ENCODE measurements around the gene ERICH4.
"Not testable (repeated sequence)": the region's sequence is repeated elsewhere in the genome, so short reads cannot be mapped to it uniquely, and the experiment has no call there.

The ERICH4 gene

GRCh38 chr19:41463257-41464256 is 20.6 kb downstream of the ERICH4 start:
- not testable (repeated sequence) for H3K27me3 ChIP-seq (ENCODE audit: insufficient read depth, low read length); H3K9me3 ChIP-seq (ENCODE audit: low read length); H2AFZ ChIP-seq (ENCODE audit: low read length); H3K9ac ChIP-seq (ENCODE audit: low read length); H3F3A ChIP-seq (ENCODE audit: insufficient read depth, low read length); H3K79me2 ChIP-seq (ENCODE audit: insufficient read depth, low read length); H3K4me3 ChIP-seq (ENCODE audit: low read depth, low read length, poor library complexity, severe bottlenecking); H3K9me2 ChIP-seq (ENCODE audit: low read depth, low read length); H4K20me1 ChIP-seq (ENCODE audit: insufficient read depth, low read length); H3K36me3 ChIP-seq (ENCODE audit: insufficient read depth, low read length)
- peak; percentile 7; the same call in 1 of the 2 replicates for TF ChIP-seq CTCF (IDR thresholded peaks at IDR 0.05; ENCODE audit: low read length)
- peak overlapping the region; percentile 51; the same call in 1 of the 2 replicates for H3K4me2 ChIP-seq (ENCODE audit: low read length)
- peak overlapping the region; percentile 39 for H3K27ac ChIP-seq (ENCODE audit: low read depth, low read length, poor library complexity, severe bottlenecking)
- H3K4me1 ChIP-seq (ENCODE audit: insufficient read depth, low read length, severe bottlenecking): peaks cover 11% of the 10 kb centered on the region

GRCh38 chr19:41476583-41476982 is 33.6 kb downstream of the ERICH4 start:
- Histone ChIP-seq H3K36me3 (ENCODE audit: insufficient read depth, low read length) (no peaks in the 10 kb centered on the region), H3K27me3 (ENCODE audit: insufficient read depth, low read length) (peaks cover 4% of the 10 kb centered on the region), H3K9ac (ENCODE audit: low read length) (no peak overlapping the region), H4K20me1 (ENCODE audit: insufficient read depth, low read length) (no peaks in the 10 kb centered on the region), H3K27ac (ENCODE audit: low read depth, low read length, poor library complexity, severe bottlenecking) (no peak overlapping the region), H2AFZ (ENCODE audit: low read length) (no peak overlapping the region), H3K4me3 (ENCODE audit: low read depth, low read length, poor library complexity, severe bottlenecking) (no peak overlapping the region), H3K9me3 (ENCODE audit: low read length) (no peaks in the 10 kb centered on the region), H3K4me1 (ENCODE audit: insufficient read depth, low read length, severe bottlenecking) (no peaks in the 10 kb centered on the region), H3F3A (ENCODE audit: insufficient read depth, low read length) (no peaks in the 10 kb centered on the region), H3K9me2 (ENCODE audit: low read depth, low read length) (no peaks in the 10 kb centered on the region), H3K4me2 (ENCODE audit: low read length) (no peak overlapping the region), H3K79me2 (ENCODE audit: insufficient read depth, low read length) (no peaks in the 10 kb centered on the region)
- TF ChIP-seq EZH2 (IDR thresholded peaks at IDR 0.05; ENCODE audit: borderline replicate concordance, low read length): no peak
- TF ChIP-seq CTCF (IDR thresholded peaks at IDR 0.05; ENCODE audit: low read length): no peak

GRCh38 chr19:41478171-41478570 is 35.2 kb downstream of the ERICH4 start:
- Histone ChIP-seq H4K20me1 (ENCODE audit: insufficient read depth, low read length) (no peaks in the 10 kb centered on the region), H3K9me2 (ENCODE audit: low read depth, low read length) (no peaks in the 10 kb centered on the region), H3F3A (ENCODE audit: insufficient read depth, low read length) (no peaks in the 10 kb centered on the region), H3K4me1 (ENCODE audit: insufficient read depth, low read length, severe bottlenecking) (no peaks in the 10 kb centered on the region), H3K4me3 (ENCODE audit: low read depth, low read length, poor library complexity, severe bottlenecking) (no peak overlapping the region), H3K27ac (ENCODE audit: low read depth, low read length, poor library complexity, severe bottlenecking) (no peak overlapping the region), H3K4me2 (ENCODE audit: low read length) (no peak overlapping the region), H2AFZ (ENCODE audit: low read length) (no peak overlapping the region), H3K79me2 (ENCODE audit: insufficient read depth, low read length) (no peaks in the 10 kb centered on the region), H3K9me3 (ENCODE audit: low read length) (no peaks in the 10 kb centered on the region), H3K9ac (ENCODE audit: low read length) (no peak overlapping the region), H3K36me3 (ENCODE audit: insufficient read depth, low read length) (no peaks in the 10 kb centered on the region), H3K27me3 (ENCODE audit: insufficient read depth, low read length) (peaks cover 10% of the 10 kb centered on the region)
- TF ChIP-seq EZH2 (IDR thresholded peaks at IDR 0.05; ENCODE audit: borderline replicate concordance, low read length): no peak
- TF ChIP-seq CTCF (IDR thresholded peaks at IDR 0.05; ENCODE audit: low read length): no peak
